NCI-H446 treated with DMSO at 0.1 percent for 48 hours (cell line): Measurements from ENCODE around the gene ALDOB.

ENCODE experiments used
- DNase-seq: peaks from one replicate; lab custom pipeline; 2025; lab: John Stamatoyannopoulos, UW

ALDOB gene

DNA sequence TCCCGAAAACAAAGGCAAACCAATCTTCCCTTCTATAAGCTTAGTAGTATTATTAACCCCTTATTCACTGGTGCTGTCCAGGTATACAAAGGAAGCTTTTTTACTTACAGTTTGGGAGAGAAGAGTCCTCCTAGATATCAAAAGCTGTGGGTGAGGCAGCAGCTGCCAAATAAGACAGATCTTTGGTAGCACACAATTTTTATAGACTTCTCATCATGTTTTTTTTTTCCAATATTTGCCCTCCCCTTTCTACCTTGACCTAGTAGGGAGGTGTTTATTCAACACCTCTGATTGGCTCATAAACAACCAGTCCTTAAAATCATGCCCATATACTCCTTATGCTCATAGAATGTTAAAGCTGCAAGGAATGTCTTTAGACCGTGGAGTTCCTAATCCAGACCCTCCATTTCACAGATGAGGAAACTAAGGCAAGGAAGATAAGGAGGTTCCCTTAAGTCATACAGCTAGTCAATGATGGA is at the start of gene ALDOB:
TSS of gene ALDOB (minus strand) at position 174 of the 479 bp plus-strand sequence. CDS start 4,887 bp downstream, outside the sequence.
- DNase-seq = no peak

DNA sequence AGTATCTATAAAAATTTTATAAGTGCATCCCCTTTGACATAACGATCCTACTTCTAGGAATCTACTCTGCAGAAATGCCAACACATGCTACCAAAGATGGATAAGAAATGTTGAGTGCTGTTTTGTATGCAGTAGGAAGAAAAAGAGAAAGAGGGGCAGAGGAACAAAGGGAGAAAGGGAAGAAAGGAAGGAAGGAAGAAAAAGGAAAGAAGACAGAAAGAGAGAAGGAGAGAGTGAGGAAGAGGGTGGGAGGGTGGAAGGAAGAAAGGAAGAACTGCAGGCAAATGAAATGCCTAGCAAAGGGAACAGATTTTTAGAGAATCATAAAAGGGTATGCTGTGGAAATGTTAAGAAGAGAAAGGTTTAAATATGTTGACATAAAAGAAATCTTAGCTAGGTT is 48.5 kb upstream of the ALDOB start:
- no peak for DNase-seq

DNA sequence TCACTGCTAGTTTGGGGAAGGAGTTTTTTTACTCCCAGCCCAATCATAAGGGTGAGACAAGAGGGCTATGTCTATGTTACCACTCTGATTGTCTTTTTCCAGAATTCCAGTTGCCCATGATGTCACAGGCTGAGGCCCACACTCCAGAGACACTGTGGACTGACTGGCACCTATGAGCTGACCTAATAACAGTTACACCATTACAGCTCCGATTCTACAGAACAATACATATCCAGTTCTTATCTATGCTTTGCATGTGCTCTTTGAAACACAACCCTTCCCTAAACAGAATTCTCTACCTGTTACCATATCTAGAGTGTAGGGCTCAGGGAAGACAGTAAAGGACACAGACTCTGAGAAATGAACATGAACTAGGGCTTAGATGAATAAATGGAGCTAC is 45.7 kb upstream of the ALDOB start:
- DNase-seq = no peak

DNA sequence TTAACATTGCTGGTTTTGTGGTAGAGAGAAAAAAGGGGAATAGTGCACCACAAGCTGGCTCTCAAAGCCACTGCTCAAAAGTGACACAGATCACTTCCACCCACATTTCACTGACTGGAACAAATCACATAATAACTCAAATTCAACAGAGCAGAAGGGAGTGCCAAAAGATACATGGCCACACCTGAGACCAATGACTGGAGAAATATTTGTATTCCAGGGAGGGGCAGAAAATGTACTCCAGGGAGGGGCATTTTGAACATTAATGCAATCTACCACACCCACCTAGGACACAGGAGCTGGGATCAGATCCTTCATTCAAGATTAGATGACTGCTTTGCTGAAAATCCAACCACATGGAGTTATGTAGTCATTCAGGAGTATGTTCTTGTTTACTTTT is 44.8 kb upstream of the ALDOB start:
- no peak for DNase-seq

DNA sequence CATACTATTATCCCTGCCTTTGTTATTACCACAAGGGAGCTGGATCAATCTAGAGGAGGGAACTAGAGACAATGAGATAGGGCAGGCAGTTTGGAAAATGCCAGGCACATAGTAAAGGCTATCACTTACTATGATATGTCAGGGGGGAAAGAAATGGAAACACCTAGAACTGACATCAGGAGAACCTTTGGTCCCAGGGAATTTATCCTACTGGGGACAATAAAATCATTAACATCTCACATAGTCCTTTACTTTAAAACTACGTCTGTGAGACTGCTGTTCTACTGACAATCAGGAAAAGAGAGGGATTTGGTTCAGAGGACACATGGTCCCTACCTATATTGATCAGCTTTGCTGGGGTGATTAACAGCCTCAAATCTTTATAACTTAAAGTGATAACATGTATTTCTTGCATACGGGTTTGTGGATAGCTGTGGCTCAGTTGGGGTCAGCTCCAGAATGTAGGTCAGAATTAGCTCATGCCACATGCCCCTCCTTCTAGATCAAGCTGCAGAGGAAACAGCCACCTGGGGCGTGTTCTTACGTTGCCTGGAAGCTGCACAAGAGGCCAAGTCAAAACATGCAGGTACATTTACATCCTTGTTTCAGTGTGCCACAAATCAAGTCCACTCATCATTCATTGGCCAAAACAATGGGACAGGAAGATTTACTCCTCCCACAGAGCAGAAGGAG is 43.9 kb upstream of the ALDOB start:
- DNase-seq = no peak

DNA sequence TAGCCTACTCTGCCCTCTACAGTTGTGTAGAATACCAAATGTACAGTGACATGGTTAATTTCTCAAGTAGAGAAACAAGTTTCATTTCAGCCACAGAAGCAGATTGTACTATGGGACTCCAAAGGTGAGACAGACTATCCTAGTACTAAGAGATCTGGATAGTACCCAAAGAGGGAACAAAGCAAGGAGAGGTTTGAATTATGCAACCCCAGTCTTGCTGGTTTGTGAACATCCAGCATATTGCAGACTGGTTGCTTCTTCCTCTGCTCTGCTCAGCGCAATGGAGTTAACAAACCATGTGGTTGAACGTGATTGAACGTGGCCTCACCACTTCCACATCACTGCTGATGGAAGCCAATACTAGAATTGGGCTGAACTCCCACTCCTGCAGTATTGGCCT is 43.3 kb upstream of the ALDOB start:
- DNase-seq = no peak

DNA sequence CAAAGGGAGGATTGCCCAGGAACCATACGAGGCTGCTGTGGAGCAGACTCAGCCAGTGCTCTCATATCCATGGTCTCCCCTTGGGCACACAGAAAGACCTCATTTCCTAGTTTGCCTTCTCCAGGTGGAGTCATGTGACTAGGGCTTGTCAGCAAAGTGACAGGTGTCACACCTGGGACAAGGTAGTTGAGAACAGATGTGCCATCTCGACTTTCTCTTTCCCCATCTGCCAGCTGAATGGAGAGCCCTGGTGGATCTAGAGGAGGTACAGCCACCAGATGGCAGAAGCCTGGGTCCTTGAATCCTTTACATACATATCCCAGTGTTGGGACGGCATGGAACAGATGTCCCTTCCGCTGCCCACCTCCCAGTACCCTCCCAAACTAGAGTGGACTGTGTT is 42.9 kb upstream of the ALDOB start:
- DNase-seq = no peak

DNA sequence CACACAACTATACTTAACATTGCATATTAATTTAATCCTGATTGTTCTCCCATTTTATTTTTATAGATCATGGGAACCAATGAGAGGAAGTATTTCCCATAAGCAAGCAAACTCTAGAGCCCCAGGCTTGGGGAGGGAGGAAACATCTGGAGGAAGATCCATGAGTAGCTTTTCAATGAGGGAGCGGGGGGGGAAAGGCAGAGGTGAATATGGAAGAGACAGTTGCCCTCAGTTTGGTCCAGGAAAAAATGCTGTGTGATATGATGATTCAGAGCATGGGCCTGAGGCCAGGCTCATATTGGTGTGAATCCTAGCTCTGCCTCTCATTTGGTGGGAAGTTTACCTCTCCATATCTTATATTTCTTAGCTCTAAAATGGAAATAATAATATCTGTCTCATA is 42.2 kb upstream of the ALDOB start:
- DNase-seq = no peak

DNA sequence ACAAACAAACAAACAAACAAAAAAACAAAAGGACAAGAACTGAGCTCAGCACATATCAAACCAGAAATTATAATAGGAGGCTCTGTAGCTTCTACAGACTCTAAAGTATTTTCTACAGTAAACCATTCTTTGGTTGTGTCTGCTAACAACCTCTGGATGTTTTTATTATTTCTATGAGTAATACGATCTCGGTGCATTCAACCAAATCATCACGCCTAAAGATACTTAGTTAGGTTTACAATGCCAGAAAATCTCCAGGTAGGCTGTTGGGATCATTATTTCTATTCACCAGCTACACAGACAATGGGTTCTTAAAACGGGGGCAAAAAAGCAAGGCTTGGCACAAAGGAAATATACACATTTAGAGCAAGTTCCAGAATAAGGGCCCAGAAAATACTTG is 41.6 kb upstream of the ALDOB start:
- DNase-seq = no peak

DNA sequence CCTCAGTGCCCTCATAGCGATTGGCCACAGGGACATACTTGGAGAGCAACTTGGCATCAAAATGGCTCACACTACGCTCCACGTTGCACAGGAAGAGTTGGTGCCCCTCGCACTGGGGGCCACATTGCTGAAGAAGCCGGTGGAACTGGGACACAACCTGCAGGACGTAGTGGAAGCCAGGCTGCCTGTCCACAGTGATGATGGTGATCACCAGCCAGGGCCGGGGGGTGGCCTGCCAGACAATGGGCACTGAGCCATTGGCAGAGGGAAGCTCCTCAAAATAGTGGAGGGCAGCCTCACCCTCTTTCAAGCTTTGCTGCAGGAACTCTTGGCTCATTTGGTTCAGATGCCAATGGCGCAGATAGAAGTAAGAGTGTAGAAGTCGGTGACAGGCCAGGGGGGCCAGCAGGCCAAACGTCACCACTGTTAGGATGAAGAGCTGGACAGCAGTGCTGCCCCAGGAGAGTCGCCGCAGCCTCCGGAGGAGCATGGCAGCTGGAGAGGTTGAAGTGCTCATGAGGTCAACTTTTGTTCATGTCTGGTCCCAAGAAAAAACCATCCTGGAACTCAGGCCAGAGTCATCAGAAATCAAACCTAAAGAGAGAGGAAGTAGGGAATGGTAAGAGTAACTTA is 41.1 kb upstream of the ALDOB start:
- DNase-seq = no peak

DNA sequence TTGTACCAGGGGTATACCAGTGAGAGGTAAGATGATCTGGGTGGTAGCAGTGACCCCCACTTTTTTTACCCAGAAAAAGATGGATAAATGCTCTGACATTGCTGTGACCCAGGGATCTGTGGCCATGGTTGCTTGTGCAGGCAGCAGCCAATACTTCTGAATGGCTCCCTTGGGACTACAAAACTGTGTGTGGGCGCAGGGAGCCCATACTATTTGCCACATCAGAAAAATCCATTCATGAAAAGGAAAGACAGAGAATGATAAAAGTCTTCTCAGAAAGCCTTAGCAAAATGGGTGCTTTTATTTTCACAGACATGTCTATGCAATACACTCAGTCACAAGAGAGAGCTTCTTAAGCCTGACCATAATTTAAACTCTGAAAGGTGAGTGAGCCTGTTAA is 37.3 kb upstream of the ALDOB start:
- DNase-seq = no peak

DNA sequence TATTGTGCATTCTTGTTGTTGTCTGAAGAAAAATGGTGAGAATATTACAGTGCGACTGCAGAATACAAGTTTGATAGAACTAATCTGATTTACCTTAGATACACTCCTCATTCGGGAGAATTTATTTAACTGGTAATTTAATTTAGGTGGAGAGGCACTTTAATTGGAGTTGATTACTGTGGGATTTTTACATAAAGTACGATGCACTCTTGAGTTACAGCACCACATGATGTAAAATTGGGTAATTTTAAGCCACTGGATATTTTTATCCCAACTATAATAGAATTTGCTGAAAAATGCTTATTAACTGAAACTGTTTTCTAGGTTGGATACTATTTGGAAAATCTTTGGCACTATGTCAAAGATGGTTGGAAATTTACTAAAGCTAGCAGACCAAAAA is 35.4 kb upstream of the ALDOB start:
- no peak for DNase-seq

DNA sequence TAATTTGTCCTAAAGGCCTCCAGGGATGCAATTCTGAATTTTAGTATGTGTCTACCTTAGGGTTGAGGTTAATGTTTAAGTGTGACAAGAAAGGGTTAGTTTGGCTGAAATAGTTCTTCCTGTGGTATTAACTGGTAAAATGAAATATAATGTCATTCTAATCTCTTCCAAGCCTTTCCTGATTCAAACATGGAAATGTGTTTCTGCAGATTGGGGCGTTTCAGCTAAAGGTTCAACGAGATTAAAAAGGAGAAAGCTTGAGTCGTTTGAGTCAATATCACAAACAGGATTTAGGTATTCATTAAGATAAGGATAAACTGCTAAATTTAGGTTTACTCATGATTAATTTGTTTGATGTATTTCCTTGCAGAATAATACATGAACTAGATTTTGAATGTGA is 34.4 kb upstream of the ALDOB start:
- no peak for DNase-seq

DNA sequence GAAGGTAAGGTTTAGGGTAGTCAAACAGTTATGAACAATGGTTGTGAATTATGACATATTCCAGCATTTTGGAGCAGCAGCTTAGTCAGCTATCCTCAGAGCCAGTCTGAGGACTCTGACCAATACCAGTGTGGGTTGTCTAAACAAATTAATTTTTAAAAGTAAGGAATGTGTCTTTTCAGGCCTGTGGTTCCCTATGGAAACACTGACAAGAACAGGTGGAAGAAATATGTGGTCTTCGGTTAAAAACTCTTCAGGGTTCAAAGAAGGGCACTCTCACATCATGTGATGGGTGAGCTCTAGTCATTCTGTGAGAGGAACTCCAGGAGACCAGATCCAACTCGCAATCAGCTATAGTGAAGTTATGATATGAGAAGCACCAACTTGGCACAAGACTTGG is 33.5 kb upstream of the ALDOB start:
- DNase-seq = no peak

DNA sequence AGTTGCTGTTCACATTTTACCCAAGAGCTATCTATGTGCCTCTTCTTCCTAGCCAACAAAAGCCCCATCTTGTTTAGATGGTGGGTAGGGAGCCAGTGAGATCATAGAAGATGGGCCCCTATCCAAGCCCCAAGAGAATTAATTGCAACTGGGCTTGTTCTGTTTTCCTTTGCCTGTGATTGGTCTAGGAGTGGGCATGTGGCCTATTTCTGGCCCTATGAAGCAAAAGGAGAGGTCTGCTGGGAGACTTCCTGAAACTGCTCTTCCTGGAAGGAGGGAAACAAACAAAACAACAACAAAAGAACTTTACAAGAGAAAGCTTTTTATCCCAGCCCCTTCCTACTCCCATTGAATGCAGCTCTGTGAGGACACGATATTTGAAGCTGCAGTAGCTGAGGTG is 32.5 kb upstream of the ALDOB start:
- DNase-seq = no peak

DNA sequence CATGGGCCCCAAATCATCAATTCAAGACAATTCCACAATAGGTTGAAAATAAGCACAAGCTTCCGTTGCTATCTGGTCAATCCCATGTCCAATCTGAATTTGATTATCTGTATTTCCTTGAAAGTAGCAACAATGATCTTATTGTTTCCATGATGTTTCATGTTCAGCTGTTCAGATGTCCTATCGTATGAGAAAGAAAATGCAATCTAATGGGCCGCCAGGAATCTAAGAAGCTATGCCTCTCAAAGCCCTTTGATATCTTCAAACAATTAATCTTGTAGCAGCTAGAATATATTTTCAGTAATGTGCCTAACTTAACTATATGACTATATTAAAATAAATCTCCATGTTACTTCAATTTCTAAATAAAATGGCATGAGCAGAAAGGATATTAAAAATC is 32.1 kb upstream of the ALDOB start:
- no peak for DNase-seq

DNA sequence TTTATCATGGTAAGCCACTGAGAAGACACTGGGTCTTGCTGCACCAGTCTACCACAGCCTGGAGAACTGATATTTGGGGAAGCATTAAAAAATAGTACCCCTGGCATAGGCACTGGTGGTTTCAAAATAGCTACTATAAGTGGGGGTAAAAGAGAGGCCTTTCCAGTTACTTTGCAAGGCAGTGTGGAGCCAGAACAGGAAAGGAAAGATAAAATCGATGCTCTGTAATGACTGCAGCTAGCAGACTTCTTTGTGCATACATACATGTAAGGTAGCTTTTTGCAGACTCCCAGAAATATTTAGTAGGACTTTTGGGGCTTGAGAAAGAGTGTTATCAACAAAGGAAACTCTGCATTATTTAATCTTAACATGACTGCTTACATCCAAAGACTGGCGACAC is 31.3 kb upstream of the ALDOB start:
- DNase-seq = no peak

DNA sequence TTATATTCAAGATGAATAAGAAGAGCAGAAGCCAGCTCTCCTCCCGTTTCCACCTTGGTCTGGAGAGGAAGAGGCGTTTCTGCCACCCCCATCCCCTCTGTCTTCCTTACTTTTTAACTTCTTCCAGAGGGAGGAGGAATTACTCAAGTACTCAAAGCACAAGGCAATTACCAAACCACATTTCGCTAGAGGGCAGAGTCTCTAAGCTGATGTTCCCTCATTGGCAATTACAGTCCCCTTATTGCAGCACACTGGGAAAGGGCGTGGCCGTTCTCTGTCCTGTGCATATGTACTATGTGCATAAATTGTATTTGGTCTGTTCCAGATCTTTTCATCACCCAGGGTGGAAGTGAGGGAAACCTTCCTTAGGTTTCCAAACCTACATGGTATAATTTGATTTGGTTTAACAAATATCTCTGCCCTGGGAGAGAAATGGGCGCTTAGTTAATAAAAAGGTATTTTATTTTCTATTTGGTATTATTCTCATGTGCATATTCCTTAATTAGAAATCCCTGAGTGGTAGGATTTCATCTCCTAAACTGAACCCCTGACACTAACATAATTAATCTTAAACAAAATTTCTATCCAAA is 29.8 kb upstream of the ALDOB start:
- no peak for DNase-seq

DNA sequence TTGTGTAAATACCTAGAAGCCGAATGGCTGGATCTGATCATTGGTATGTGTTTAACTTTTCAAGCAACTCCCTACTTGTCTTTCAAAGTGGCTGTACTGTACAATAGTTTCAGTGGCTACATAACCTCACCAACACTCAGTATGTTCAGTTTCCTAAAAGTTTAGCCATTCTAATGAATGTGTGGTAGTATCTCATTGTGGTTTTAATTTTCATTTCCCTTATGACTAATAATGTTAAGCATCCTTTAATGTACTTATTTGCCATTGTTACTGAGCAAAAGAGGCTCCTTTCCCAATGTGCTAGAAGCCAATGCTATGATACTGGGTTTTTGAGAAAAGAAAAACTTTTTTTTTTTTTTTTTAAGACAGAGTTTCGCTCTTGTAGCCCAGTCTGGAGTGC is 27.8 kb upstream of the ALDOB start:
- no peak for DNase-seq

DNA sequence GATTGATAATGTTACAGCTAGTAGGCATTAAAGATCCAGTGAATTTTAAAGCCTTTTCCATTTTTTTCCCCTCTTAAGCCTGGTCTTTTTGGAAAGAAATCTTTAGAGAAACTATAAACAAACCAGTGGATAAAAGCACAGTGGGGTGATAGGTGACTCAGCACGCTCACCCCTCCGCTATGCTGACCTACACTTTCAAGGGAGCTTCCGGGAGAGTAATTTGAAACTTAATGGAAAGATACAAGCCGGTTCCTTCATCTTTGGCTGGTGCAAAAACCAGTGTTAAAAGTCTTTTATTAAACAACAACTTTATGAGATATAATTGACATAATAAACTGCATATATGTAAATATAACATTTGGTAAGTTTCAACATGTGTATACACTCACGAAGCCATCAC is 27.0 kb upstream of the ALDOB start:
- no peak for DNase-seq

DNA sequence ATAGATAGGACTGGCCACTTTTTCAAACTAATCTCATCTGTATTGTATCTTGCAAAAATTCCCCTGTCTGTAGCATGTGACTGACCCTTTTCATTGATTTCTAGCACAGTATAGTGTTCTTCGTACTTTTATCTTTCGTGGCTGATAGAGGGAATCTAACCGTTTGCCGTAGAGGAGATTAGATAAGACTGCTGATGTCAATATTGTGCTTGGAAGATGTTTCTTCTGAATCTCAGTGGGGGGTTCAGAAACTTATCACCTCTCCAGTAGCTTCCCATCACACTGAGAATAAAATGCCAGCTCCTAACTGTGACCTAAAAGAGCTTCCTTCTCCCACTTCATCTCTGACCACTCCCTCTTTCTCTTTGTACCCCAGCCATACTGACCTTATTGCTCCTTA is 25.4 kb upstream of the ALDOB start:
- DNase-seq = no peak

DNA sequence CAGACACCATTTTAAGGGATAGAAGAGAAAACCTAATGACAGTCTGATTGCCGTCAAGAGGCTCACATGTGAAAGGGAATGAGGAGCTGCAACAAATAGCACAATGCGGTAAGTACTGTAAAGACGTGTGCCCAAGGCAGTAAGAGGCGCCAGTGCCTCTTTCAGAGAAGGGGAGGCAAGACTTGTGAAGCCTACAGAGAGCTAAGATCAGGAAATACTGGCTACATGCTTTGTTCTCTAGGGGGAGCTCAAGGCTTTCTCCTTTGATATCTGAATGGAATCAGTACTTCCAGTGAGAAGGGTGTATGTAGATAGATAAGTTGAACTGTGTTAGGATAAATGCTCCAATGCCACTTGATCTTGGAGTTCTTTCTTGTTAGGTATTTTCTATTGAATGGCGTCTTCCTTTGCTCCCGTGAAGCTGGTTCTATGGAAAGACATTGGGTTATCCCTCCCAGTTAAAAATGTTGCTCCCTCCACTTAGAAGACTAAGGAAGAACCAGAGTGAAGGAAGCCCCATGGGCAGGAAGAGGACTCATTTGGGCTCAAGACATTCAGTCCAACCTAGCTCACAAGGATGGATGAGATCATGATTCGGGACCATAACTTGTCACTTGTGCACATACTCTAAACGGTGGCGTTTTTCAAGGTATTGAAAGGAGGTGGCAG is 23.5 kb upstream of the ALDOB start:
- peak; percentile 56 for DNase-seq

DNA sequence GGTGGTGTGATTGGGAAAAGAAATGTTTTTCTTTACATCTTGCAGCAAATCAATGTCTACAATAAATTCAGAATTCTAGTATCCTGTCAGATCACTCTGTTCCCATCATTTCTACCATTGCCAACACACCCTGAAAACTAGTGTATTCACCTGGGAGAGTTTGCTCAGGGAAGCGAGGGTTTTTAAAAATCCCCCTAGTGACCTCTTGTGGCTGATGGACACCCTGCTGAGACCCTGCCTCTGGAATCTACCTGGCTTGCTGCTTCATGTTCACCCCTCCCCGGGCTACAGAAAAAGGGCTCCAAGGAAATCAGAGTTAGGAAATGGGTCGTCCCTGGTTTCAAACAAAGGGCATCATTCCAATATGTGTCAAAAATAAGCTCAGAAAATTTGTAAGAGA is 21.4 kb upstream of the ALDOB start:
- no peak for DNase-seq
